Neural progenitor cell (in vitro differentiated cells): ENCODE data around the gene NAA25.

Experiments used
- CTCF ChIP-seq: fragments of 200-600 bp; sonication (generic); IDR thresholded peaks from 2 replicates; pipeline ENCODE4 v1.5.1; 2017; ENCODE audit warnings: antibody characterized with exemption, mild to moderate bottlenecking
- EZH2 ChIP-seq: fragments of 200-600 bp; sonication (generic); IDR thresholded peaks from 2 replicates; pipeline ENCODE4 v1.6.1; 2017; ENCODE audit warnings: antibody characterized with exemption, mild to moderate bottlenecking, moderate library complexity
- EZH2phosphoT487 ChIP-seq: fragments of 200-600 bp; sonication (generic); IDR thresholded peaks from 2 replicates; pipeline ENCODE4 v1.6.1; 2017; ENCODE audit warnings: antibody characterized with exemption

- TF ChIP-seq CTCF: no peak
- TF ChIP-seq EZH2phosphoT487: no peak
- TF ChIP-seq EZH2: no peak
Observed at GRCh38 chr12:112133418-112133817, 24.8 kb upstream of the NAA25 start.
